ENCODE data around the gene SFRP2.

SFRP2 gene, protein sequence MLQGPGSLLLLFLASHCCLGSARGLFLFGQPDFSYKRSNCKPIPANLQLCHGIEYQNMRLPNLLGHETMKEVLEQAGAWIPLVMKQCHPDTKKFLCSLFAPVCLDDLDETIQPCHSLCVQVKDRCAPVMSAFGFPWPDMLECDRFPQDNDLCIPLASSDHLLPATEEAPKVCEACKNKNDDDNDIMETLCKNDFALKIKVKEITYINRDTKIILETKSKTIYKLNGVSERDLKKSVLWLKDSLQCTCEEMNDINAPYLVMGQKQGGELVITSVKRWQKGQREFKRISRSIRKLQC

DNA sequence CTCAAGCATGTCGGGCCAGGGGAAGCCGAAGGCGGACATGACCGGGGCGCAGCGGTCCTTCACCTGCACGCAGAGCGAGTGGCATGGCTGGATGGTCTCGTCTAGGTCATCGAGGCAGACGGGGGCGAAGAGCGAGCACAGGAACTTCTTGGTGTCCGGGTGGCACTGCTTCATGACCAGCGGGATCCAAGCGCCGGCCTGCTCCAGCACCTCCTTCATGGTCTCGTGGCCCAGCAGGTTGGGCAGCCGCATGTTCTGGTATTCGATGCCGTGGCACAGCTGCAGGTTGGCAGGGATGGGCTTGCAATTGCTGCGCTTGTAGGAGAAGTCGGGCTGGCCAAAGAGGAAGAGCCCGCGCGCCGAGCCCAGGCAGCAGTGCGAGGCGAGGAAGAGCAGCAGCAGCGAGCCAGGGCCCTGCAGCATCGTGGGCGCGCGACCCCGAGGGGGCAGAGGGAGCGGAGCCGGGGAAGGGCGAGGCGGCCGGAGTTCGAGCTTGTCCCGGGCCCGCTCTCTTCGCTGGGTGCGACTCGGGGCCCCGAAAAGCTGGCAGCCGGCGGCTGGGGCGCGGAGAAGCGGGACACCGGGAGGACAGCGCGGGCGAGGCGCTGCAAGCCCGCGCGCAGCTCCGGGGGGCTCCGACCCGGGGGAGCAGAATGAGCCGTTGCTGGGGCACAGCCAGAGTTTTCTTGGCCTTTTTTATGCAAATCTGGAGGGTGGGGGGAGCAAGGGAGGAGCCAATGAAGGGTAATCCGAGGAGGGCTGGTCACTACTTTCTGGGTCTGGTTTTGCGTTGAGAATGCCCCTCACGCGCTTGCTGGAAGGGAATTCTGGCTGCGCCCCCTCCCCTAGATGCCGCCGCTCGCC, at the start of gene SFRP2:
Gene SFRP2 (minus strand): TSS at position 671 of the 864 bp plus-strand sequence. CDS start 248 bp downstream, at position 423.
- Mint-ChIP-seq H3K4me3 (no peak within 1 kb of the TSS), H3K27ac (no peak within 1 kb of the TSS), H3K4me1 (ENCODE audit: low read depth) (peaks cover 9% of the 10 kb centered on the region), H3K36me3 (ENCODE audit: low read depth) (no peaks in the 10 kb centered on the region), H3K9me3 (no peaks in the 10 kb centered on the region), H3K27me3 (ENCODE audit: low read depth) (peaks cover 87% of the 10 kb centered on the region)
- no peak for DNase-seq (ENCODE audit: low spot score)

DNA sequence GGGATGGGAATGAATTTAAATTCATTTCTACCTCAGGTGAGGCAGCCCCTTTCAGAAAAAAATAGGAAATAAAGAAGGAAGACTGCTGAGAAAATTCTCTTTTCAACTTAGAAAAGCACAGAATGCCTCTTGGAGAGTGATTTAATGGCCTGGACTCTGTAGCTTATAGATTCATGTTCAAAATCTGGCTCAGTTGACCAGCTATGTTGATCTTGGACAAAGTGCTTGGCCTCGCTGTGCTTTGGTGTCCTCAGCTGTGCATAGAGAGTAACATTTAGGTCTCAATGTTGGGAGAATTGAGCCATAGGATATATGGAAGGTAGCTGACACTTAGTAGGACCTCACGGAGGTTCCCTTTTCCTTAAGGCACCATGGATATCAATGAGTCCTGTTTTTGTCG, 49.7 kb upstream of the SFRP2 start:
- DNase-seq (ENCODE audit: low spot score) = no peak
- Mint-ChIP-seq H3K4me1 (ENCODE audit: low read depth) (no peaks in the 10 kb centered on the region), H3K27me3 (ENCODE audit: low read depth) (no peaks in the 10 kb centered on the region), H3K4me3 (no peak overlapping the region), H3K36me3 (ENCODE audit: low read depth) (no peaks in the 10 kb centered on the region), H3K9me3 (no peaks in the 10 kb centered on the region), H3K27ac (no peak overlapping the region)

DNA sequence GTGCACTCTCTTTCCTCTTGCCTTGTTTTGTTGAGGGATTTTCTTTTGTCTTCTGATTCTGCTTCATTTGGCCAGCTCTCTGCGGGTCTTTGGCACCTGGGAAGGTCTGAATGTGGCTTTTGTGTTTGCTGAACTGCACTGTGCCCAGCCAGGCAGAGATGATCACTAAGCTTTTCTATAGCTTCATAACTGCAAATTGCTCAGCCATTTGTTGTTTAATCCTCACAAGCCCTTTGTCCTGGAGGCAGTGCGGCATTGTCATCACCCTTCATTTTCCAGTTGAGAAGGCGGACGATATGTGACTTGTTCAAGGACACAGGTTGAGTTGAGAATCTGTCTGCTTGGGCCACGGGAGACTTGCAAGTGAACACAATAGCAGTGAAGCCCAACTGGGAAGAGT, 46.0 kb upstream of the SFRP2 start:
- H3K36me3 Mint-ChIP-seq (ENCODE audit: low read depth) = no peaks in the 10 kb centered on the region

DNA sequence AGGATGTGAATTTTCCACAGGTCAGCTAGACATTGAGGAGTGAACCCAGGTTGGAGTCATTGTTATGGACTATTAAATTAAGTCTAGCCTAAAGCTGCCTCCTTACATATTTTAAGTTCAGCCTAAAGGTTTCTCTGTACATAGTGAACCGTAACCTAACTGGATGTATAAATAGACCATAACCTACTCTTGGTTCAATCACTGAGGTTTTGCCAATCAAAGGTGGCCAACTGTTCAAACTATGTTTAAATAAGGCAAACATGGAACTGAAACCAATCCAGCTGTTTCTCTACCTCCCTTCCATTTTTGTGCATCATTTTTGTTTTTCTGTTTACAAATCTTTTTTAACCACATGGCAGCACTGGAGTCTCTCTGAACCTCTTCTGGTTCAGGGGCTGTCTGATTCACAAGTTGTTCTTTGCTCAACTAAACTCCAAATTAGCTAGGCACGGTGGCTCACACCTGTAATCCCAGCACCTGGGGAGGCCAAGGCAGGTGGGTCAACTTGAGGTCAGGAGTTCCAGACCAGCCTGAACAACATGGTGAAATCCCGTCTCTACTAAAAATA, 43.9 kb upstream of the SFRP2 start:
- H3K9me3 Mint-ChIP-seq = no peaks in the 10 kb centered on the region
- no peak overlapping the region for H3K4me3 Mint-ChIP-seq

More for the DNA sequence above, 46.0 kb upstream of the SFRP2 start:
- no peaks in the 10 kb centered on the region for H3K9me3 Mint-ChIP-seq
- peaks cover 3% of the 10 kb centered on the region for H3K27me3 Mint-ChIP-seq (ENCODE audit: low read depth)
- H3K4me3 Mint-ChIP-seq = no peak overlapping the region
- H3K4me1 Mint-ChIP-seq (ENCODE audit: low read depth) = no peaks in the 10 kb centered on the region
- no peak for DNase-seq (ENCODE audit: low spot score)
- no peak overlapping the region for H3K27ac Mint-ChIP-seq

DNA sequence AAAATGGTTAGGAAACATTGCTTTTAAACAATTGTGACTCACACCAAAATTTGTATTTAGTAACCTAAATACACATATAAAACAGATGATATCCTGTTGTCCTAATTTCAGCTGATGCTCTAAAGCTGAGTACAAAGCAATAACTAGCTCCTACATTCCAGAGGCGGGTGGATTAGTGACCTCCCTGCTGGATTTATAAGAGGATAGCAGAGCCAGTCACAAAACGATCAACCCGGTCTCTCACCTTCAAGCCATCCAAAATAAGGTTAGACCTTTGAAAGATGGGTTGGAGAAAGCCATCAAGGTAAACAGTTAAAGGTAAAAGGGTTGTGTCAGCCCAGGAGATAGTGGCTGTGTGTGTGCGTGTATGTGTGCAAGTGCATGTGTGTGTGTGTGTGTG, 43.2 kb upstream of the SFRP2 start:
- DNase-seq (ENCODE audit: low spot score) = no peak
- Mint-ChIP-seq H3K9me3 (no peaks in the 10 kb centered on the region), H3K27ac (no peak overlapping the region), H3K36me3 (ENCODE audit: low read depth) (no peaks in the 10 kb centered on the region), H3K27me3 (ENCODE audit: low read depth) (peaks cover 9% of the 10 kb centered on the region), H3K4me3 (no peak overlapping the region), H3K4me1 (ENCODE audit: low read depth) (no peaks in the 10 kb centered on the region)

More for the DNA sequence above, 43.9 kb upstream of the SFRP2 start:
- H3K36me3 Mint-ChIP-seq (ENCODE audit: low read depth) = no peaks in the 10 kb centered on the region
- DNase-seq (ENCODE audit: low spot score) = no peak
- peaks cover 7% of the 10 kb centered on the region for H3K27me3 Mint-ChIP-seq (ENCODE audit: low read depth)
- no peak overlapping the region for H3K27ac Mint-ChIP-seq
- H3K4me1 Mint-ChIP-seq (ENCODE audit: low read depth) = no peaks in the 10 kb centered on the region

DNA sequence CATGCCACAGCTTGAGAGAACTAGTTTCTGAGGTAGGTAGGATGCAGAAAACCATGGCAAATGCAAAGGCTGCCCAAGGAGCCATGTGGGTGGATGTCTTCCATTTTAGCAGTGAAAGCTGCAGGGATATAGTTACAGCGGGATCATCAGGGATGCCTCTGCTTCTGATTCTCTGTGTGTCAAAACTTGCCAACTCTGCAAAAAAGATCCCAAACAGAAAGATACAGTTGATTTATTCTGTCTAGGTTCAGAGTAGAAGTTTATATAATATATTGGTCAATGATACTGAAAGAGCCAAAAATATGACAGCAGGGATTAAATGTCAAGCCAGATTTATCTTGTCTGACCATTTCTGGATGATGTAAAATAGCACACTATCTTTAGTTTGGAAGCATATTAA, 42.4 kb upstream of the SFRP2 start:
- no peaks in the 10 kb centered on the region for H3K4me1 Mint-ChIP-seq (ENCODE audit: low read depth)
- H3K36me3 Mint-ChIP-seq (ENCODE audit: low read depth) = no peaks in the 10 kb centered on the region
- H3K4me3 Mint-ChIP-seq = no peak overlapping the region
- H3K9me3 Mint-ChIP-seq = no peaks in the 10 kb centered on the region
- no peak for DNase-seq (ENCODE audit: low spot score)
- H3K27ac Mint-ChIP-seq = no peak overlapping the region
- H3K27me3 Mint-ChIP-seq (ENCODE audit: low read depth) = peaks cover 9% of the 10 kb centered on the region

DNA sequence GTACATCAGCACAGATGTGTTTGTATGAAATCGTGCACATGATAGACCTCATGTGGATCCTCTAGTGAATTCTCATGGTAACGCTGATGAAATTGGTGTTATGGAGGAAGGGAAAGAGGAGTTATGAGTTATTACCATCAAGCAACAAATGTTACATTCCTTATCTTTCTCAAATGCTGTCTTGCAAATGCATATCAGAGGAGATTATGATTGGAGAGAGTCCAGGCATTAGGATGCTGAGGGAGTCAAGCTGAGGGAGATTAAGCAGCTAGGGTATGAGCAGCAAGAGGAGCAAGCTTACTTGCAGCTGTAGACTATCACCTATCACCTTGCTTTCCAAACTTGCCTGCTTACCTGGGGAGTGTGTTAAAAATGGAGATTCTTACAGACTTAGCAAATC, 36.8 kb upstream of the SFRP2 start:
- Mint-ChIP-seq H3K4me3 (no peak overlapping the region), H3K9me3 (no peaks in the 10 kb centered on the region), H3K27ac (no peak overlapping the region), H3K27me3 (ENCODE audit: low read depth) (peaks cover 14% of the 10 kb centered on the region), H3K36me3 (ENCODE audit: low read depth) (no peaks in the 10 kb centered on the region), H3K4me1 (ENCODE audit: low read depth) (no peaks in the 10 kb centered on the region)
- no peak for DNase-seq (ENCODE audit: low spot score)

DNA sequence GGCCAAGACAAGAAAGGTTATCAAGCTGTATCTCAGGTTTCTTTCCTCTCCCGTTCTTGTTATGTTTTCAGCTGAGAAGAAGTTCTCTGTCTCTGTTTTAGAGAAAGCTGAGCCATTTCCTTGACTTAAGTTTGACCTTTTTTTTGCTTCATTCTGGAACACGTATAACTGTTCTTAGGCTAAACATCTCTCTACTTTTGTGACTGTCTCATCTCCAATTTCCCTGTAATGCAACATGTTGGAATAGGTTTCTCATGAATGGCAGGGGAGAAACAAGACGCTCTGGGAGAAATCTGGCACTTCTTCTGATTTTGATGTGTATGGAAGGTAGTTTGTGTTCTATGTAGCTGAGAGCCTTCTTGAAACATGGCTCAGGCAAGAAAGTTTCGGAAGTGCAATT, 36.2 kb upstream of the SFRP2 start:
- no peak overlapping the region for H3K27ac Mint-ChIP-seq
- no peaks in the 10 kb centered on the region for H3K9me3 Mint-ChIP-seq
- H3K4me1 Mint-ChIP-seq (ENCODE audit: low read depth) = no peaks in the 10 kb centered on the region
- DNase-seq (ENCODE audit: low spot score) = no peak
- peaks cover 14% of the 10 kb centered on the region for H3K27me3 Mint-ChIP-seq (ENCODE audit: low read depth)
- no peak overlapping the region for H3K4me3 Mint-ChIP-seq
- no peaks in the 10 kb centered on the region for H3K36me3 Mint-ChIP-seq (ENCODE audit: low read depth)

DNA sequence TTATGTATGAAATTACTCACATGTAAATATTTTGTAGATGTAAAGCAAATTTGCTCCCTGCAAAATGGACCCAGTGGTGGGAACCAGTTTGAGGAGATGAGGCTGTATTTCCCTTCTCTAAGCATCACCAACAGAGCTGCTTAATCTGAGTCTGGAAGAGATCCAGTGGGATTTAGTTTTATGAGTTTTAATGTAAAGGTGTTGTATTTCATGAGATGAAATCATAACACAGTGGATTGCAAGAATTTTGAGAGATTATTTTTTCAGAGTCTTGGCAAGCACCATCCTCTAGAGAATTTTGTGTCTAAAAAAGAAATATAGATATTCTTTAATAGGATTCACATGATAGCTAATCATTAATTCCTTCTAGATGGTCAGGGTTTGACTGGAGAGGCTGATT, 35.6 kb upstream of the SFRP2 start:
- no peaks in the 10 kb centered on the region for H3K36me3 Mint-ChIP-seq (ENCODE audit: low read depth)
- H3K27me3 Mint-ChIP-seq (ENCODE audit: low read depth) = peaks cover 14% of the 10 kb centered on the region
- no peak overlapping the region for H3K4me3 Mint-ChIP-seq
- H3K4me1 Mint-ChIP-seq (ENCODE audit: low read depth) = no peaks in the 10 kb centered on the region
- peaks cover under 1% of the 10 kb centered on the region for H3K9me3 Mint-ChIP-seq
- DNase-seq (ENCODE audit: low spot score) = no peak
- no peak overlapping the region for H3K27ac Mint-ChIP-seq

DNA sequence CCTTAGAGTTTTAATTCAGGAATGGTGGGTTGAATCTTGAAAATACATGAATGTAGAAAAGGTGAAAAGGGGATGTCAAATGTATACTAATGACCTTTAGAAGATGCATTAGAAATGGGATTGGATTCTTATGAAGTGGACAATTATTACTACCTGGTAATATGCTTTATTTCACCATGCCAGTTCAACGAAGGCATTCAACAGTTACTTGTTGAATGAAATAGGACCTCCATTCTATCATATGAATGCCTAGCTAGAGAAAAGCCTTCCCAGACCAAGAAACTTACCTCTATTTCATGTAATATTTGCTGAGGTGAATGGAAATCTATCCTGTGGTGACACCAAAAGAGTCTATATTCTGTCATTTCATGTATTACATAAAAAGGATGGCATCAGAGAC, 34.6 kb upstream of the SFRP2 start:
- DNase-seq (ENCODE audit: low spot score) = no peak
- Mint-ChIP-seq H3K27ac (no peak overlapping the region), H3K4me1 (ENCODE audit: low read depth) (no peaks in the 10 kb centered on the region), H3K36me3 (ENCODE audit: low read depth) (no peaks in the 10 kb centered on the region), H3K27me3 (ENCODE audit: low read depth) (peaks cover 10% of the 10 kb centered on the region), H3K4me3 (no peak overlapping the region), H3K9me3 (peaks cover 5% of the 10 kb centered on the region)

DNA sequence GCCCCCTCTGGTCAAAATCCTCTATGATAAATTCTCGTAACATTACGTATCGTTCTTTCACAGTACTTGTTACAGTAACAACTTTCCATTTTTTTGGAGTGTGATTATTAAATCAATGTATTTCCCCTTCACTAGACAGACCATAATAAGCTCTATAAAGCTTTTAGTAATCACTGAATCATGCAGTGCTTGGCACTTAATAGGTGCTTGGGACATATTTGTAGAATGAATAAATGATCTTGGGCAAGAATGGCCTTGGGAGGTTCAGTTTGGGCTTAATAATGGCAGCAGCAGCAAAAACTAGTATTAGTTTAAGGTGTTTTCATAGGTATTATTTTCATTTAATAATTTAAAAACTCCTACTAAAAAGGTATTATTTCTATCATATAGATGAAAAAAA, 33.4 kb upstream of the SFRP2 start:
- H3K36me3 Mint-ChIP-seq (ENCODE audit: low read depth) = no peaks in the 10 kb centered on the region
- H3K4me1 Mint-ChIP-seq (ENCODE audit: low read depth) = no peaks in the 10 kb centered on the region
- H3K4me3 Mint-ChIP-seq = no peak overlapping the region
- peaks cover 10% of the 10 kb centered on the region for H3K27me3 Mint-ChIP-seq (ENCODE audit: low read depth)
- DNase-seq (ENCODE audit: low spot score) = no peak
- peaks cover 5% of the 10 kb centered on the region for H3K9me3 Mint-ChIP-seq
- no peak overlapping the region for H3K27ac Mint-ChIP-seq

DNA sequence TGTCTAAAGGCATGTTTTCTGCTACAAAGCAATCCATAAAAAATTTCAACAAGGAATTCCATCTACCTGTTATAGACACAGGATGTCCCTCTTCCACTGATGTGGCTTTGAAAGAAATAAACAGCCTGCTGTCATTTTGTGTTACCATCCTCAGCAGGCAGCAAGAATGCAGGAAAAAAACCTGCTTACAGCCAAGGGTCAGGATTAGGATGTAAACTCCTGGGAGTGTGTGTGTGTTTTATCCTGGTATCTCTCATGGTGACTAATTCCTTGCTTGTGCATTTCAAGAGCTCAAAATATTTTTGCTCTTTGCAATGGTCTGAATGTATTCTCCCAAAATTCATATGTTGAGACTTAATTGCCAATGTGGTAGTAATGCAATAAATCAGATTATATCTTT, 28.6 kb upstream of the SFRP2 start:
- no peak for DNase-seq (ENCODE audit: low spot score)
- peaks cover 5% of the 10 kb centered on the region for H3K27me3 Mint-ChIP-seq (ENCODE audit: low read depth)
- peaks cover 5% of the 10 kb centered on the region for H3K9me3 Mint-ChIP-seq
- H3K27ac Mint-ChIP-seq = no peak overlapping the region
- H3K4me3 Mint-ChIP-seq = no peak overlapping the region
- H3K36me3 Mint-ChIP-seq (ENCODE audit: low read depth) = no peaks in the 10 kb centered on the region
- no peaks in the 10 kb centered on the region for H3K4me1 Mint-ChIP-seq (ENCODE audit: low read depth)

DNA sequence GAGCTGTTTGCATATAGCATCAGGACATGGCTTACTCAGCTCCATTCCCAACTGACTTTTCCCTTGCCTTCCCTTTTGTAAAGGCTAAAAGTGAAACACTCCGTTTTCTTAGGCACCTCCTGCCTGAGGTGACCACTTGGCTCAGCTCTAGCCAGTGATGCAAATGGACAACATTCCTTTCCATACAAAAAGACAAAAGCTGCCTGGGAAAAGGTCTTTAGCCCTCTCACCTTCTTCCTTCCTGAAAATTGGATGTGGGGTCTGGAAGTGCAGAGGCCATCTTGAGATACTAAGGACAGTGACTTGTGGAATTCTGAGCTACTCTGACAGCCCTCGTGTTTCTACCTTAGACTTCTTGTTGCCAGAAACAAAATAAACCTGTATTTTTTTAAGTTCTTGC, 27.7 kb upstream of the SFRP2 start:
- H3K4me1 Mint-ChIP-seq (ENCODE audit: low read depth) = no peaks in the 10 kb centered on the region
- no peaks in the 10 kb centered on the region for H3K36me3 Mint-ChIP-seq (ENCODE audit: low read depth)
- H3K9me3 Mint-ChIP-seq = peaks cover 5% of the 10 kb centered on the region
- DNase-seq (ENCODE audit: low spot score) = no peak
- H3K27me3 Mint-ChIP-seq (ENCODE audit: low read depth) = peaks cover 7% of the 10 kb centered on the region
- no peak overlapping the region for H3K4me3 Mint-ChIP-seq
- no peak overlapping the region for H3K27ac Mint-ChIP-seq

DNA sequence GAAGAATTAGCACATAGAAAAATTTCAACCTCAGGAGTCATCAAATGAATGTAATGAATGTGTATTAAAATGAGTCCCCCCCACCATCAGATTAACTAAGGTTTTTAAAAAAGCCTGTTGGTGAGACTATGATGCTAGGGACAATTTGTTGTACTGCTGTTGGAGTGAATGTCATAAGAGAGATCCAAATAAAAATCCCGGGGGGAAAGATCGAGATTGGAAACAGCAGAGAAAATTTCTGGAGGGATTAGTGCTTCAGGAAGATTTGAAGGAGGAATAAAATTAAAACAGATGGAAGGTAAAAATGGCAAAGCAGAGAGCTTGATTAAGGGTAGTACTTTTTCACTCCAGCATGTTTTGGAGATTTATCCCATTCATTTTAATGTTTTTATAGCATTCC, 25.9 kb upstream of the SFRP2 start:
- Mint-ChIP-seq H3K27me3 (ENCODE audit: low read depth) (peaks cover 11% of the 10 kb centered on the region), H3K4me3 (no peak overlapping the region), H3K4me1 (ENCODE audit: low read depth) (peaks cover 2% of the 10 kb centered on the region), H3K27ac (no peak overlapping the region), H3K9me3 (peaks cover 5% of the 10 kb centered on the region), H3K36me3 (ENCODE audit: low read depth) (no peaks in the 10 kb centered on the region)
- DNase-seq (ENCODE audit: low spot score) = no peak

Data from T-helper 2 cell treated with Interferon-gamma antibody and Interleukin-4, amounts not matched to agents 5 μg/mL and 100 μg/mL, for 36 hours (primary cell).